Activated CD8-positive, alpha-beta memory T cell treated with anti-CD3 and anti-CD28 coated beads for 1 hour (primary cell): ENCODE data around the gene RAC3.

Source experiments
- DNase-seq, 2 donors: peaks; one replicate each; pipeline ENCODE4 v3.0.0-alpha.2; 2020; ENCODE audit warnings: low read depth in 1 of 2; ENCODE audit errors: extremely low read depth in 1 of 2

RAC3 gene

DNA sequence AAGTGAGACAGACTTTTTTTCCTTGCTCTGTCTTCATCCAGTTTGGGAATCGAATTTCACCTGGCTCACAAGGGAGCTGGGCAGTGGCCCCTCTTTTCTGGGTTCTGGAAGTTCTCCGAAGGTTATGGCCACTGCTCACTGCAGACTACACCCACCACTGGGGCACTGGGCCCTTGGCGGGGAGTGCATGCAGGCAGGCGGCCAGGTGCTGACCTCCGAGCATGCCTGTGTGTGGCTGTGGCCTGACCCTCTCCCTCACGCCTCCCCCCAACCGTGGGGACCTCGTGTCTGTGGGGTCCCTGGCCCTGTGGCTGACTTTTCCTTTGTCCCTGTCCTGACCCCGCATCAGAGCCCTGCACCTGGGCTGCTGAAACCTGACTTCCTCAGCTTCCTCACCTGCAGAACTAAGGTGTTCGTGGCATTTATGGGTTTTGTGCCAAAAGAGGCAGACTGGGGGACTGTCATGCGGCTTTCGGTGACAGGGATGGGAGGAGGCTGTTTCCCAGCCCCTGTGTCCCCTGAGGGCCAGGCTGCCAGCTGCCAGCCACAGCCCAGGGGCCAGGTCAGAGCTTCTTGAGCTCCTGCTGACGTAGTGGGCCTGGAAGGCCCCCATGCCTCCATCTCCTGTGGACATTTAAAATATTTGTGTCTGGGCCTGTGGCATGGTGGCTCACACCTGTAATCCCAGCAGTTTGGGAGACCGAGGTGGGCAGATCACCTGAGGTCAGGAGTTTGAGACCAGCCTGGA lies 32.6 kb upstream of the RAC3 start:
- no peak for DNase-seq

DNA sequence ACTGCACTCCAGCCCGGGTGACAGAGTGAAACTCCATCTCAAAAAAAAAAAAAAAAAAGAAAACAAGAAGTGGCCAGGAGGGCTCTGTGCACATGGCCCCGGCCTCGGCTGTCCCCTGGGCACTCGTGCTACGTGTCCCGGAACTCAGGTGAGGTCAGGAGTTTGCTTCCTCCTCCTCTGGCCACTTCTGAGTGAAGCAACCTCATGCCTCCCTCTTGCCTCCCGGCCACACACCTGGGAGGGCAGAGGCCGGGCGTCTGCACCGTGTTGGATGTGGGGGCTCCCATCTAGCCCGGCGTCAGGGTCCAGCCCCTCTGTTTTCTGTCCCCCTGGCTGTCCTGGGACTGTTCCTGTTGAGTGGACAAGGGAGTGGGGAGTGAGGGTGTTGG lies 31.9 kb upstream of the RAC3 start:
- no peak for DNase-seq

DNA sequence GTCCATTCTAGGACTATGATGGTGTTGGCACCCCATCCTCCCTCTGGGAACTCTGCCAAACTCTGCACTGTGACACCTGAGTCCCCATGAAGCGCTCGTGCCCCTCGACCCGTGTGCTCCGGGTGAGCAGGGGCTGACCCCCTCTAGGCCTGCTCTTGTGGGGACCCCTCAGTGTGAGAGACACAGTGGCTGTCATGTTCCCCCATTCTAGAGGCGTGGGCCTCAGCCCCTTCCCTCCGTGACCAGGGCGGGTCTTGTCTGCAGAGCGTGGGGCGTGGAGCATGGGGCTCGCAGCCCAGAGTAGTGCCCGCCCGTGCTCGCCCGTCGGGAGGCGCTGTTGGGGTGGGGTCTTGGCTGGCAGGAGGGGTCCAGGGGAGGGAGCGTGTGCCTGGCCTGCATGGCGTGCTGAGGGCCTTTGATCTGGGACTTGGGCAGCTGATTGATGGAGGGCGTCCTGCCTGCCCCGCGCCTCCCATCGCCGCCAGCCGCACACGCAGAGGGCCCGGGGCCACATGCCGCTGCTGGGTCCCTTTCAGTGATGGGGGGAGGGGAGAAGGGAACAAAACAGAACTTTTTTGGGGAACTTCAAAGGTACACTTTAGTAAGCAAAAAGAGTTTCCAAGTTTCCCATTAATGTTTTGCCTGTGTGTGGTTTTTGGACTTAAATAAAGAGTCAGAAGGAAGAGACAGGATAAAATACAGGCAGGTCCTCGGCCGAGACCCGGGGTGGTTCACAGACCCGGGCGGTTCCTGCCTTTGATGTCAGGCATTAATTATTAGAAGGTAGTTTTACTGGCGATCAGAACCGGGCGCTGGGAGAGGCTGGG lies 31.3 kb upstream of the RAC3 start:
- DNase-seq: no peak

DNA sequence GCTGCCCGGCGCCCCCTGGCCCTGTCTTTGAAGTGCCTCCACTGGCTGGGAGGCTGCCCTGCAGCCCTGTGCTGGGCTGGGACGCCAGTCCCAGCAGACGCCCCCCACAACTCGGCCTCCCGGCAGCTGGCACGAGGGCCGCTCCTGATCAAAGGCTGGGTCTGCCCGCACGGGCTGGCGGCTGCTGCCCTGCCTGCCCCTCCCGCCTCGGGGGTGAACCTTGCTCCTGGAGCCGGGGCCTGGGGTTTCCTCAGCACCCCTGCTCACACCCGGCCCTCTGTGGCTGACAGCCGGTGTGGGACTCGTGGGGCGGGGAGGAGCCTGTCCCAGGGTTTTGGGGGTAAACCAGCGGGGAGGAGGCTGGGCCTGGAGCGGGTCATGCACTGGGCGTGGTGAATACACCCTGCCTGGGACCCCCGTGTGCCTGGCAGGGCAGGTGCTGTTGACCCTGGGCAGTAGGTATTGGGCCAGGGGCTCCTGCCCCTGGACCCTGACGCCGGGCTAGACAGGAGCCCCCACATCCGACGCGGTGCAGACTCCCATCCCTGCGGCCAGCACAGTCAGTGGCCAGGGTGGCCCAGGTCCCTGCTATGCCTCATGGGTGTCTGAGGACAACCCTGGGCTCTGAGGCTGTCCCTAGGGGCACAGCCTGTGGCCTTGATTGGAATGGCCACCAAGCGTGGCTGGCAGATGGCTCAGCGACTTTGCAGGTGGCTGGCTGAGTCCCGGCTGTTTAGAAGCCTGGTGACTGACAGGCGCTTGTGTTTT lies 30.5 kb upstream of the RAC3 start:
- DNase-seq: no peak

DNA sequence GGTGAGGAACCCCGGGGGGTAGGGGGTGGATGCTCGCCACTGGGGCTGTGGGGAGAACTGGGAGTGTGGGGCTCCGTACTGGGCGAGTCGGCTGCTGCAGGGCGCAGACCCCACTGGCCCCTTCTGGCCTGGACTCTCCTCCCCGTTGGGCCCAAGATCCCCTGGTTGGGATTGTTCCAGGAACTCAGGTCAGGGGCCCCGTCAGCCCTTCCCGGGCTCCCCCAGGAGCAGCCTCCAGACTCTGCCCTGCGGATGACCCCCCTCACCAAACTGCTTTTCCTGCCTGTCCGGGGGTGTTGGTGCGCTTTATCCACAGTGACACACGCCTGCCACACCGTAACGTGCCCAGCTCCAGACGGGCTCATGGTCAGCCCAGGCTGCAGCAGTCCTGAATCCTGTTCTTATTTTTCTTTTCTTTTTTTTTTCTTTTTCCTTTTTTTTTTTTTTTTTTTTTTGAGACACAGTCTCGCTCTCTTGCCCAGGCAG lies 29.9 kb upstream of the RAC3 start:
- no peak for DNase-seq

DNA sequence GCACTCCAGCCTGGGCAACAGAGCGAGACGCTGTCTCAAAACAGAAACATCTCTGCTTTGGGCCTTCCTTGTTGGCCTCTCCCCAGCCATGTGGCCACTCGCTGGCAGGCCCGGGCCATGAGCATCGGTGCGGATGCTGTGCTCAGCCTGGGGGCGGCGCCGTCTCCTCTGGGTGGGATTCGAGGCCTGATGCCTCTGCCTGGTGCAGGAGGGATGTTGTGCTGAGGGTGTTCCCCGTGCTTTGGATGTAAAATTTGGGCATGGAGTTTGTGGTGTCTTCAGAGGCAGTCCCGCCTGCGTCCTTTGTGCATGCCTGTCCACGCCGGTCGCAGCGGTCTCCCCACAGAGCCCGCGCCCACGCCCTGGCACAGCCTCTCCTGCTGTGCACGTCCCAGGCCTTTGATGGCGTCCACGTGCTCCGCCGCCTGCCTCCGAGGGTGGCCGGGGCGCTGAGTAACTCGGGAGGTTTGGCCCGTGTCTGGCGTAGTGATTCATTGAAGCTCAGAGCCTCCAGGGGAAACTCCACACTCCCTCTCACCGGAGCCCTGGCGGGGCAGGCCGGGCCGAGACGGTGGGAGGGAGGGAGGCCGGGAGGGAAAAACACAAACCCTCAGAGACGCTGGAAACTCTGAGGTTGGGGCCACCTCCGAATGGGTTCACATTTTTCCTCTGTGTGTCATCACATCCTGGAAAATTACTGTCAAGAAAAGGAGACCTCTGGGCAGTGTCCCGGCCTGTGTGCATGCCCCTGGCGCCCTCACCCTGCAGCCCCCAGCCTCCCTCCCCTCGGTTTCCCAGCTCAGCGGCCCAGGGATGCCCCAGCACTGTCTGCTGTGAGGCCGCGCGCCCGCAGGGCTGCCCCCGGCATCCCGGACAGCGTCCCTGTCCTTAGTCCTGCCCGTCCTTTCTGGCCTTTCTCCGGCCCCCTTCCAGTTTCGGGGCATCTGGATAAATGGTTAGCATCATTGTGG lies 27.8 kb upstream of the RAC3 start:
- no peak for DNase-seq

DNA sequence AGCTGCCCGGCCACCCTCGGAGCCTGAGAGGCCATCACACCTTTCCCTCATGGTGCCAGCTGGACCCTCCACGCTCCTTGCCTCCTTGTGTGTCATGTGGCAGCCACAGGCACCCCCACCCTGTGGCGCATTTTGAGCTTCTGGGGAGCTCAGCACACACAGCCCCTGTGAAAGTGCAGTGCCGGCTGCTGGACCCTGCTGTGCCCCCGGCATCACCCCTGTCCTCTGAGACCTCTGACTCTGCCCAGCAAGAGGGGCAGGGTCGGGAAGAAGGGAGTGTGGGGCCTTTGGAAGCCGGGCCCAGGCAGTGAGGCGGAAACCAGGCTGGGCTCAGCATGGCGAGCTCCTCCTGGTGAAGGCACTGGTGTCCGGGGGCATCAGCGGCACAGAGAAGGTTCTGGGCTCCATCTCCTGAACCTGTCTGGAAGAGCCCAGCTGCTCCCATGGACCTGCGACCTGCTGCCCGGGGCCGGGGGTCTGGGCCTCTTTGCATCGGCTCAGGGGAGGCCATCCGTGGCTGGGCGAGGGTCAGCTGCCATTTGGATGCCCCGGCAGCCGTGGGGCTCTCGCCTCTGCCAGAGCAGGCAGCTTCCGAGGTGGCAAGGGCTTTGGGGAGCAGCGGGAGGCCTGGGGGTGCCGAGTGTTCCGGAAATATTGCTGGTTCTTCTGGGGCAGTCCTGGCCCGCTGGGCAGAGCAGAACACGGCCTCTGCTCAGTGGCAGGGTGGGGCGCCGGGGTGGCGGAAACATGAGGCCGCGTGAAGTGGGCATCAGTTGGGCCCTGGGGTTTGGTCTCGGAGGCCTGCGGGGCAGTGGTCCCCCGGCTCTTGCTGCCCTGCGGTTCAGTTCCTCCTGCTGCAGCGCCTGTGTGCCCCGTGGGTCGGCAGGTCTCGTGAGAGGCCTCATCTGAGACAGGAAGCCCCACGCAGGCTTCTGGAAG lies 26.7 kb upstream of the RAC3 start:
- no peak for DNase-seq

GRCh38 chr17:82005701-82006348 lies 25.7 kb upstream of the RAC3 start:
- DNase-seq: no peak

GRCh38 chr17:82006468-82007227 lies 24.8 kb upstream of the RAC3 start:
- no peak for DNase-seq

- no peak for DNase-seq
These were observed 24.3 kb upstream of the RAC3 start for GRCh38 chr17:82007228-82007494.

GRCh38 chr17:82007495-82008257 lies 23.8 kb upstream of the RAC3 start:
- DNase-seq: no peak

DNA sequence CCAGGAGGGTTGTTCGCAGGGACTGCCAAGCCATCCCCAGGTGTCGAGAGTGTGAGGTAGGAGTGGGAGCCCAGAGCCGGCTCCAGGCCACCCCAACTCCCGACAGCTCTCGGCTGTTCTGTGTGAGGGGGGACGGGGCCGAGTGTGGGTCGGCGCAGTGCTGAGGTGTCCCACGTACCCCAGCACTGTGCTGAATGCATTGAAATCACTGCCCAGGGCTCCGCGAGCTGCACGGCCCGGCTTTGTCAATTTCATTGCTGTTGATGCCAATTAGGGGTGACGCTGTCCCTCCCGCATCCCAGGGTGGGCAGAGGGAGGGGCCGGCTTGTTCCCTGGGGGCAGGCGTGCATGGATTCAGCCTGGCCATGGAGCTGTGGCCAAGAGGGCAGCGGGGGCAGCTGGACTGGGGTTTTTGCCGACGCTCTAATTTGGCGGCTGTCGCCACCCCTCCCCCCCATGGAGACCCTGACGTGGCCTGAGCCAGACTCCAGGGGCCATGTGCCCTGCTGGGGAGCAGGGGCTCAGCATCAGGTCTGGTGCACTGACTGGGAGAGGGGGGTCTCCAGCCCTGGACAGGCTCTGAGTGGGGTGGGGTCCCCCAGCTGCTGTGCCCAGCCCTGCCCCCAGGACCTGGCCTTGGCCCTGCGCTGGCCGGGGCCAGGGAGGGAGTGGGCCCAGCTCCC lies 23.1 kb upstream of the RAC3 start:
- DNase-seq: no peak

DNA sequence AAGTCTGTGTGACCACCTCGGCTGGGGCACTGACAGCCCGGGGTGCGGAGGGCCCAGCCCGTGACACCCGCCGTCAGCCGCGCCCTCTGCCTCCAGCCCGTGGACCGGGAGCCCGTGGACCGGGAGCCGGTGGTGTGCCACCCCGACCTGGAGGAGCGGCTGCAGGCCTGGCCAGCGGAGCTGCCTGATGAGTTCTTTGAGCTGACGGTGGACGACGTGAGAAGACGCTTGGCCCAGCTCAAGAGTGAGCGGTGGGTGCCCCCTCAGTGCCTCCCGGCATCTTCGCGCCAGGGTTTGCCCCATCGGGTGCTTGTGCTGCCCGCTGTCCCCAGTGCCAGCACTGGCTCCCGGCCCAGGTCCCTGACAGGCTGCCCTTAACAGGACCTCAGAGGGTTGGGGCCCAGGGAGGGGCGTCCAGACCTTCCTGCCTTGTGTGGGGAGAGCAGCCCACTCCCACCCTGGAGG lies 22.5 kb upstream of the RAC3 start:
- no peak for DNase-seq

DNA sequence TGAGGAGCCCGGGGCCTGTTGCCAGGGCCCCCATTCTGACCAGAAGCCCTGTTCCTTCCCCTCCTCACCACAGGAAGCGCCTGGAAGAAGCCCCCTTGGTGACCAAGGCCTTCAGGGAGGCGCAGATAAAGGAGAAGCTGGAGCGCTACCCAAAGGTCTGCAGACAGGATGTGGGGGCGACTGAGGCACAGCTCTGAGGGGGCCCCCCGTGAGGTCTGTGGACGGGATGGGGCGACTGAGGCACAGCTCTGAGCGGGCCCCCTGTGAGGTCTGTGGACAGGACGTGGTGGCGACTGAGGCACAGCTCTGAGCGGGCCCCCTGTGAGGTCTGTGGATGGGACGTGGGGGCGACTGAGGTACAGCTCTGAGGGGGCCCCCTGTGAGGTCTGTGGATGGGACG lies 22.1 kb upstream of the RAC3 start:
- DNase-seq: no peak

GRCh38 chr17:82010575-82011525 lies 20.6 kb upstream of the RAC3 start:
- DNase-seq: no peak
